M059J (cell line): ENCODE data around the gene ADCY2. TPM values are rescaled to one million over a fixed set of nuclear protein-coding genes. Genes with fewer than 3 reads are reported as not detected.

Source experiments
- DNase-seq: peaks from one replicate; pipeline ENCODE4 v3.0.0-alpha.2; 2012; ENCODE audit warnings: low read depth
- total RNA-seq: library from RNA; depleted of rRNA; stranded (reverse); fragments of >200 nt; shearing (Covaris generic); gene quantifications from 2 replicates; pipeline ENCODE4 v1.2.3, GENCODE V29; 2014

The ADCY2 gene
- total RNA-seq, 1 experiment from 2014 or later: not detected

- no peak for DNase-seq
Observed at GRCh38 chr5:7827610-7828009, 431.7 kb downstream of the ADCY2 start.

GRCh38 chr5:7828269-7828668 is 432.3 kb downstream of the ADCY2 start:
- DNase-seq: peak; percentile 13

DNA sequence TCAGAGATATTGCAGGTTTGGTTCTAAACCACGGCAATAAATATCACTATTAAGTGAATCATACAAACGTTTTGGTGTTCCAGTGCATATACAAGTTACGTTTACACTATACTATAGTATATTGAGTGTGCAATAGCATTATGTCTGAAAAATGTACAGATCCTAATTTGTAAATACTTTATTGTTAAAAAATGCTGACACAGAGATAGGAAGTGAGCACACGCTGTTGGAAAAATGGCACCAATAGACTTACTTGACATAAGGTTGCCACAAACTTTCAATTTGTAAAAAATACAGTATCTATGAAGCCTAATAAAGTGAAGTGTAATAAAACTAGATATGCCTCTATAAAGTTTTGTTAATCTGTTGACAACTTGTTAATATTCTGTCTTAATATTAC is 439.0 kb downstream of the ADCY2 start:
- DNase-seq: no peak

DNA sequence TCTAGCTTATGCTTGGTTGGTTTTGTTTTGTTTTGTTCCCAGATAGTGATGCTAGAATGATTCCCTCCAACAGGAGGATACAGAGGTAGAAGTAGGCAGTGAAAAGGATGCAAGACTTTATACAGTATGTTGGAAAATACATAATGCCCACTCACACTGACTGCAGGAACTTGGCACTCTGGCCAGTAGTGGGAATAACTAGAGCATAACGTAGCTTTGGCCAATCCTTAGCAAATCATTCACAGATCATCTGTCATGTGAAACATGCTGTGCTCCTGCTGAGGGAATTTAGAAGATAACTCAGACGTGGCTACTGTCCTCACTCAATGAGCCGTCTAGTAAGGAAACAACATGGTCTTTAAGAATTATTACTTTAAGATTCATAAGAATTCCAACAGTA is 441.5 kb downstream of the ADCY2 start:
- no peak for DNase-seq

DNA sequence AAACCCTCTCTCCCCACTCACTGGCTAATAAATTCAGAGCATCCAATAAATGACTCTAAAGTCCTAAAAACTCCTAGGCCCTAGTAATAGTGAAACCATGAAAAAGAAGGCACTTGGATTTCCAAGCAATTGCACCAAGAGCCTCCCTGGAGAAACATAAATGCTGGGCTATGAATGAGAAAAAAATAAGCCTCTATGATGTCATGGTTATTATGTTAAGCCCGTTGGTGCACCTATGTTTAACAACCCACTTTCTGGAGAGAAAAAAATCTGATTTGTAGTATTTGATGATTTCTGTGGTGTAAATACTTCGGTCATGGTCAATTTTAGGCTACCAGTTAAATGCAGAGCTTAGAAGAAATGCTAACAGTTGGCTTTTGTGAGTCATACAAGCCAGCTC is 446.6 kb downstream of the ADCY2 start:
- DNase-seq: no peak

DNA sequence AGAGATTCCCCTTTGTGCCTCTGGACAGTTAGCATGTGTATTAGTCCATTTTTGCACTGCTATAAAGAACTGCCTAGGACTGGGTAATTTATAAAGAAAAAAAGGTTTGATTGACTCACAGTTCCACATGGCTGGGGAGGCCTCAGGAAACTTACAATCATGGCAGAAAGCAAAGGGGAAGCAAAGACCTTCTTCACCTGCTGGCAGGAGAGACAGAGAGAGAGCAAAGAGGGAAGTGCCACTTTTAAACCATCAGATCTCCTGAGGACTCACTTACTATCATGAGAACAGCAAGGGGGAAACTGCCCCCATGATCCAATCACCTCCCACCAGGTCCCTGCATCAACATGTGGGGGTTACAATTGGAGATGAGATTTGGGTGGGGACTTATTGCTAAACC is 449.0 kb downstream of the ADCY2 start:
- DNase-seq: no peak

DNA sequence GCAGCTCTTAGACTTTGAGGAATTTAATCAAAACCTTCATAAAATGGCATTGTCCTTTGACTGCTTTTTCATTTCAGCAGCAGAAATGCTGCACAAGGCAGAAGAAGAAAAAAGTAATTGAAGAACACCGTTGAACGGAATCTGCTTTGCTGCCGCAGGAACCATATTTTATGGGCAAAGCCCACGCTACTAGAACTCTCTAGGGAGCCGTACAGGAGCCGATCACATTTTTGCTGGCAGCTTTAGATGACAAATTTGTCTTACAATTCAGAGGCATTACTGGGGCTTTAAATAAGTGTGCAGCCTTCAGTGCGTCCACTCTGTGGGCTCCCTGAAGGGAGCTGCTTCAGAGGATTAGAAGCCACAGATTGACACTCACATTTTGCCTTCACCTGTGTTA is 449.6 kb downstream of the ADCY2 start:
- no peak for DNase-seq

DNA sequence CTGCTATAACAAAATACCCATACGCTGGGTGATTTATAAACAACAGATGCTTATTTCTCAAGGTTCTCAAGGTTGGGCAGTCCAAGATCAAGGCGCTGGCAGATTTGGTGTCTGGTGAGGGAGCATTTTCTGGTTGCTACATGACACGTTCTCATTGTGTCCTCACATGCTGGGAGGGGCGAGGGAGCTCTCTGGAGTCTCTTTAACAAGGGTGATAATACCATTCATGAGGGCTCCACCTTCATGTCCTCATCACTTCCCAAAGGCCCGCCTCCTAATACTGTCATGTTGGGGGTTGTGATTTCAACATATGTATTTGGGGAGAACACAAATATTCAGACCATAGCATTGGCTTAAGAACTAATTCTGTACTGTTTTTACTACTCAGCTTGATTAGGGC is 450.4 kb downstream of the ADCY2 start:
- no peak for DNase-seq

DNA sequence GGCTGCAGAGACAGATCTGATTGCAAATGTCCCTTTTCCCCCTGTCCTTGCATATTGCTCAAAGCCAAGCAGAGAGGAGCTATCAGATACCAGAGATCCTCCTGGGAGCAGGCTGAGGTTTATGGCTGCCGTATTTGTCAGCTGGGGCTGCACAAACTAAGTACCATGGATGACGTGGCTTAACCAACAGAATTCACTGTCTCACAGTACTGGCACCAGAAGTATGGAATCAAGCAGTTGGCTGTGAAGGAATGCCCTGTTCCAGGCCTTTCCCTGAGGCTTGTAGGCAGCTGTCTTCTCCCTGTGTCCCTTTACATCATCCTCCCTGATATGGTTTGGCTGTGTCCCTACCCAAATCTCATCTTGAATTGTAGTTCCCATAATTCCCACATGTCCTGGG is 452.4 kb downstream of the ADCY2 start:
- DNase-seq: peak; percentile 17

DNA sequence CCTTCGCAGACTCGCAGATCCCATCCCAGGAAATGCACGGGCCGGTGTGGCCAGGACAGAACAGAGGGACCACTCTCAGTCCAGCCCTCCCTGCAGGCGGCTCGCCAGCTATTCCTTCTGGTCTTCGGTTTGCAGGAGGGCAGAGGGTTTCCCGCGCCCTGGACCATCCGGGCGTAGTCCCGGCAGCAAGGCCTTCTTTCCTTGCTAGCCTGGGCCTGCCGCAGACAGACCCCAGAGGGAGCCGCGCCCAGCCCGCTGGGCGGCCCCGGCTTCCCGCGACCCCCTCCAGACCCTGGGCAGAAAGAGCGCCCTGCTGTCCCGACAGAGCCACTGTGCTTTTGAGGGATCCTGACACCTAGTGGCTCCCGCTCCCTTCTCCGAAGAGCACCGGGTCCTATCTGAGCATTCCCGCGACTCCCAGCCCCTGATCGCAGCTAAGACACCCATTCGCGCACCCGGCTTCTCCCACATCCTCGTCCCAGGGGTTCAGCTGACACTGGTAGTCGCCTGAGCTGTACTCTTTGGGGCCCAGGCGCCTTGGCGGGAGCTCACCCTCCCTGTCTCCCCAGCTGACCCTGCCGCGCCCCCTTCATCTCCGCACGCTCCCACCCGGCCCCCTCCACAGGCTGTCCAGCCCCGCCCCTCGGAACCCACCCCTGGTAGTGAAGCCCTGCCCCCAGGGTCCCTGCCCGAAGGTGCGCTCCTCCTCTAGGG is 453.9 kb downstream of the ADCY2 start:
- DNase-seq: peak; percentile 38

- DNase-seq: peak; percentile 43
Observed at GRCh38 chr5:7850395-7851239, 454.7 kb downstream of the ADCY2 start, which contains the start of gene CFAP90. CFAP90 (minus strand) TSS chr5:7851133; CDS start chr5:7851021, 112 bp downstream.

- no peak for DNase-seq
Observed at GRCh38 chr5:7851240-7851592, 455.3 kb downstream of the ADCY2 start.

DNA sequence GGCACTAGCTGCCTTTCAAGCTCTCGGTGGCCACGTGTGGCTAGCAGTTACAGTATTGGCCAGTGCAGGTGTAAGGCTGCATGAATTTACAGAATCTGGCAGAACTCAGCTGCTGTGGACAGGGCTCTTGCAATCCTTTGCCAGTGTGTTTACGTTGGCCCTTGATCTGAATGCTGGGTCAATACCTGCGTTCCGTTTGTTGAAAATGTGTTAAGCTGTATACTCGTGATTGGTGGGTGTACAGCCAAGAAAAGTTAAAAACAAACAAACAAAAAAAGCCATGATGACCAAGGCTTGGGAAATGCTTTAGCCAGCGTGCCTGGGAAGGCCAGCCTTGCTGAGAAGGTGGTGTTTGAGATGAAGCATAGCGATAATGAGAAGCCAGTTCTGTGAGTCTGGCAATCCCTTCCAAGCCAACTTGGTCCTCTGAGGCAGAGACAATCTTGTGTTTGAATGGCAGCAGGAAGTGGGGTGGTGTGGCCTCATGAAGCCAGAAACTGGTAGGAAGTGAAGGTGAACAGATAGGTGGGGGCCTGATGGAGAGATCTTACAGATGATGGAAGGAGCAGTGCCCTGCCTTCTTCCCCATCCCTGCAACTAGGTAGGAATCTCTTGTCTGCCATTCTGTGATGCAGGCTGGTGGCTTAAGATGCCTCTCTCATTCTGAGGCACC is 455.8 kb downstream of the ADCY2 start:
- DNase-seq: no peak

- DNase-seq: peak; percentile 6
Observed at GRCh38 chr5:7852542-7852941, 456.6 kb downstream of the ADCY2 start.

DNA sequence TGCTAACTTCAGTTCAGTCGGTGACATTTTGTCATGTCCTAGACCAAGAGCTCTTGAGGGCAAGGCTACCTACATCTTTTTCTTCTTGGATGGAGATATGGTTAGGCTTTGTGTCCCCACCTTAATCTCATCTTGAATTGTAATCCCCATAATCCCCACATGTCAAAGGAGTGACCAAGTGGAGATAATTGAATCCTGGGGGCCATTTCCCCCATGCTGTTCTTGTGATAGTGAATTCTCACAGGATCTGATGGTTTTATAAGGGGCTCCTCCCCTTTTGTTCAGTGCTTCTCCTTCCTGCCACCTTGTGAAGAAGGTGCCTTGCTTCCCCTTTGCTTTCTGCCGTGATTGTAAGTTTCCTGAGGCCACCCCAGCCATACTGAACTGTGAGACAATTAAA is 457.1 kb downstream of the ADCY2 start:
- DNase-seq: no peak

DNA sequence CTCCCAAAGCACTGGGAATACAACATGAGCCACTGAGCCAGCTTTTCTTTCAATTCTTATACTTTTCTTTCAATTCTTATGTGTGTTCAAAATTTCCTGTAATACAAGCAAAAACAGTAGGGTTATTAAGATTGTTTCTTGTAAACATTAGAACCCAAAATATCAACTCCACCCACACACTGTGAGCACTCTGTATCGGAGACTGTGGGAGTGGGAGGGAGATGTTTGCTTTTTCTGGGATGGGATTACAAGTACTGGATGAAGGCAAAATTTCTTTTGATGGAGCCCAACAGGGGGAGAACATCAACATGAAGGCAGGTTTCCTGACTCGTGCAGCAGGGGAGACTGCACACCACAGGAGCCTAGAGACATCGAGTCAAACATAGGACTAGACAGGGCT is 459.7 kb downstream of the ADCY2 start:
- DNase-seq: no peak

DNA sequence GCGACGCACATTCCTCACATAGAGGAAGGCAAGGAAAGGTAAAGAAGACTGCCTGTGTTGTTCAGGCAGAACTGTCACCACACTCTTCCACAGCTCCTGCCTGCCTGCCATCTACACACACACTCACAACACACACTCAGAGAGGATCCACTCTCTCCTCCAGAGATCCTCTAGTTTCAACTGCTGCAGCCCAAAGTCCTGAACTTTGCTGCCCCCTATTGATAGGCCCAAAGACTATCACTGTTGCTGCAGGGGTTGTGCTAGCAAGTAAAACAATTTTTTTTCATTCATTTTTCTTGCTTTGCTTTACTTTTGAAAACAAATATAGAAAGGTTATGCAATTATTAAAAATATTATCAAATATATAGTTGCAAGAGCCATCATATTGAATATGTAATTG is 460.9 kb downstream of the ADCY2 start:
- DNase-seq: peak; percentile 36

DNA sequence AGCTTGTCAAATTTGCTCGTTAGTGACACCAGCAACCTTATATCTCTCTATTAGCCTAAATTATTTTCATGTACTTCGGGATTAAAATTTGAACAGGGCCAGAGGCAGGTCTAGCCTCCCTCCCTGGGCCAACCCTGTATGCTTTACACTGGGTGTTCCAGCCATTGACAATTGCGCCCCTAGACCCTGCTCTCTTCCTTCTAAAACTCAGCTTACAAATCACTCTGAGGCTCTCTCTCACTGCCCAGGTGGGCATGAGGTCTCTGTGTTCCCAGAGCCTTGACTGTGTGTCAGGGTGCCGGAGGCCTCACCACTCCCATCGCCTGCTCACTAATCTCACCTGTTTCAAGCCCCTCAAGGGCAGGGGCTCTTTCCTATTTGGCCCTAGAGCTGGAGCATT is 461.4 kb downstream of the ADCY2 start:
- no peak for DNase-seq

GRCh38 chr5:7857926-7858632 is 462.1 kb downstream of the ADCY2 start:
- DNase-seq: peak; percentile 19

DNA sequence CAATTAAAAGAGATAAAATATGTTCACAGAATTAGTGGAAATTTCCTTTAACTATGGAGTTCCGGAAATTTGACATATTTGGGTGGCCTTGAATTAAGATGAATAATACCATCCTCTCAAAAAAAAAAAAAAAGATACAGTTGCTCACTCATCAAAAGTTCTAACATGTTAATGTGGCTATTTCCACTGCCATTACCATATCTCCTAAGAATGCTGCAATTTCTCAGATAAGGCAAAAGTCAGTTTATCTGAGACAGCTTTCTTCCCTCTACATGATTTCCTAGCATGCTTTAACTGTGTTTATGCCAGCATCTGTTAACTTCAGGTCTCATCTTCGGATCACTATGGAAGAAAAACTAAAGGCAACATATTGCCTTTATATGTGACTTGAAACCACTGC is 470.3 kb downstream of the ADCY2 start:
- no peak for DNase-seq

- DNase-seq: no peak
Observed at GRCh38 chr5:7867260-7867659, 471.3 kb downstream of the ADCY2 start.

DNA sequence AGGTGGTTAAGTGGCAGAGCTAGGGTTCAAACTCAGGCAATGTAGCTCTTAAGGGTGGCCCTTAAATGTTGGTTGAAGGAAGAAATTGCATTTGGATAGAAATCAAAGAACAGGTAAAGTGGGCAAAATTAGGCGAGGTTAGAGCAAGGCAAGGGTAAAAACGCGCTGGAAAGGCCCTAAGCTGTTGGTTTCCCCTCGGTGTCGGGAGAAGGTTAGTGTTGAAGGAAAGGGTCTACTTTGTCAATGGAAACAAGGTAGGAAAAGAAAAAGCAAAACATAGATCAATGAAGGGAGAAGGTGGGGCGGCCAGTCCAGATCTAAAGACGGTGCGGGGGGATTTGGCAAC is 472.5 kb downstream of the ADCY2 start:
- peak; percentile 16 for DNase-seq
